HepG2 (cell line): ENCODE results near the gene NCOA6.
A peak's percentile ranks its signal among the peaks of the same experiment; 100 is the strongest.

Experiments used
- FOXK2 ChIP-seq: fragments of 450-650 bp; IDR thresholded peaks from 2 replicates; pipeline ENCODE4 v1.6.1; 2016
- HMG20A ChIP-seq: IDR thresholded peaks from 2 replicates; pipeline ENCODE4 v1.6.1; 2016; ENCODE audit warnings: borderline replicate concordance
- MAFF ChIP-seq: IDR thresholded peaks from 2 replicates; pipeline ENCODE4 v1.6.1; 2011; ENCODE audit warnings: low read depth, low read length, improper control_type of control experiment
- SRF ChIP-seq: IDR thresholded peaks from 2 replicates; pipeline ENCODE4 v1.6.1; 2011; ENCODE audit warnings: mild to moderate bottlenecking, low read depth, low read length, moderate library complexity
- ZNF709 ChIP-seq: sonication (generic); formaldehyde crosslinking; IDR thresholded peaks from 2 replicates; pipeline ENCODE4 v1.5.0; 2020; ENCODE audit warnings: mild to moderate bottlenecking, missing genetic modification reagents
- TF ChIP-seq, protein P1 (sequence below), 2 experiments: sonication (generic) in 1 of 2; formaldehyde crosslinking in 1 of 2; IDR thresholded peaks; 2 replicates each; pipeline versions ENCODE4 v1.6.1 to v1.9.0; 2014 to 2022; ENCODE audit warnings: antibody characterized with exemption in 1 of 2, borderline replicate concordance in 1 of 2, inconsistent platforms in 1 of 2, low read depth in 1 of 2, missing genetic modification reagents in 1 of 2
- TF ChIP-seq, protein P2 (sequence below), 2 experiments: IDR thresholded peaks; 2 replicates each; pipeline ENCODE4 v1.6.1; 2011 to 2012; ENCODE audit warnings: low read length in 2 of 2, borderline replicate concordance in 1 of 2, low read depth in 1 of 2, mild to moderate bottlenecking in 1 of 2, moderate library complexity in 1 of 2
- TF ChIP-seq, protein P3 (sequence below): sonication (generic); formaldehyde crosslinking; IDR thresholded peaks from 2 replicates; pipeline ENCODE4 v1.8.0; 2022; ENCODE audit warnings: mild to moderate bottlenecking, missing genetic modification reagents

DNA sequence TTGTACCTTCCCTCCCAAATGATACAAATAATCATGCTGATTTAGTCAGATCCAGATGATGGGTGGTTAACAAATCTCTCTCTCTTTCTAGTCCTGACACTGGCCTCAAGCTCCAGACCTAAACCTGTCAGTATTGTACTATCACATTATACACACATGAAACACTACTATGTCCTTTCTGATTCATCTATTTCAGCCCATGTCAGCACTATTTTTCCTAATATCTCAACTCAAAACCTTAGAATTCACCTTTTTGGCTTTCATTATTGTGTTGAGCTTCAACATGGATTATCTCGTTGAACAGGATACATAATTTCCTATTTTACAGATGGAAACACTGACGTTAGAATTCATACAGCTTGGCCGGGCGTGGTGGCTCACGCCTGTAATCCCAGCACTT is 152.0 kb downstream of the NCOA6 start:
- no peak for TF ChIP-seq SRF
- TF ChIP-seq, protein P1, sequence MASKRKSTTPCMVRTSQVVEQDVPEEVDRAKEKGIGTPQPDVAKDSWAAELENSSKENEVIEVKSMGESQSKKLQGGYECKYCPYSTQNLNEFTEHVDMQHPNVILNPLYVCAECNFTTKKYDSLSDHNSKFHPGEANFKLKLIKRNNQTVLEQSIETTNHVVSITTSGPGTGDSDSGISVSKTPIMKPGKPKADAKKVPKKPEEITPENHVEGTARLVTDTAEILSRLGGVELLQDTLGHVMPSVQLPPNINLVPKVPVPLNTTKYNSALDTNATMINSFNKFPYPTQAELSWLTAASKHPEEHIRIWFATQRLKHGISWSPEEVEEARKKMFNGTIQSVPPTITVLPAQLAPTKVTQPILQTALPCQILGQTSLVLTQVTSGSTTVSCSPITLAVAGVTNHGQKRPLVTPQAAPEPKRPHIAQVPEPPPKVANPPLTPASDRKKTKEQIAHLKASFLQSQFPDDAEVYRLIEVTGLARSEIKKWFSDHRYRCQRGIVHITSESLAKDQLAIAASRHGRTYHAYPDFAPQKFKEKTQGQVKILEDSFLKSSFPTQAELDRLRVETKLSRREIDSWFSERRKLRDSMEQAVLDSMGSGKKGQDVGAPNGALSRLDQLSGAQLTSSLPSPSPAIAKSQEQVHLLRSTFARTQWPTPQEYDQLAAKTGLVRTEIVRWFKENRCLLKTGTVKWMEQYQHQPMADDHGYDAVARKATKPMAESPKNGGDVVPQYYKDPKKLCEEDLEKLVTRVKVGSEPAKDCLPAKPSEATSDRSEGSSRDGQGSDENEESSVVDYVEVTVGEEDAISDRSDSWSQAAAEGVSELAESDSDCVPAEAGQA (IDR thresholded peaks at IDR 0.05; ENCODE audit: low read depth) = no peak
- TF ChIP-seq, protein P1 (CRISPR knock-in tag; IDR thresholded peaks at IDR 0.05; ENCODE audit: borderline replicate concordance) = no peak
- TF ChIP-seq HMG20A (CRISPR knock-in tag) = no peak
- TF ChIP-seq MAFF = peak; percentile 89
- TF ChIP-seq FOXK2 = no peak
- no peak for TF ChIP-seq ZNF709 (CRISPR knock-in tag)
- TF ChIP-seq, protein P2, sequence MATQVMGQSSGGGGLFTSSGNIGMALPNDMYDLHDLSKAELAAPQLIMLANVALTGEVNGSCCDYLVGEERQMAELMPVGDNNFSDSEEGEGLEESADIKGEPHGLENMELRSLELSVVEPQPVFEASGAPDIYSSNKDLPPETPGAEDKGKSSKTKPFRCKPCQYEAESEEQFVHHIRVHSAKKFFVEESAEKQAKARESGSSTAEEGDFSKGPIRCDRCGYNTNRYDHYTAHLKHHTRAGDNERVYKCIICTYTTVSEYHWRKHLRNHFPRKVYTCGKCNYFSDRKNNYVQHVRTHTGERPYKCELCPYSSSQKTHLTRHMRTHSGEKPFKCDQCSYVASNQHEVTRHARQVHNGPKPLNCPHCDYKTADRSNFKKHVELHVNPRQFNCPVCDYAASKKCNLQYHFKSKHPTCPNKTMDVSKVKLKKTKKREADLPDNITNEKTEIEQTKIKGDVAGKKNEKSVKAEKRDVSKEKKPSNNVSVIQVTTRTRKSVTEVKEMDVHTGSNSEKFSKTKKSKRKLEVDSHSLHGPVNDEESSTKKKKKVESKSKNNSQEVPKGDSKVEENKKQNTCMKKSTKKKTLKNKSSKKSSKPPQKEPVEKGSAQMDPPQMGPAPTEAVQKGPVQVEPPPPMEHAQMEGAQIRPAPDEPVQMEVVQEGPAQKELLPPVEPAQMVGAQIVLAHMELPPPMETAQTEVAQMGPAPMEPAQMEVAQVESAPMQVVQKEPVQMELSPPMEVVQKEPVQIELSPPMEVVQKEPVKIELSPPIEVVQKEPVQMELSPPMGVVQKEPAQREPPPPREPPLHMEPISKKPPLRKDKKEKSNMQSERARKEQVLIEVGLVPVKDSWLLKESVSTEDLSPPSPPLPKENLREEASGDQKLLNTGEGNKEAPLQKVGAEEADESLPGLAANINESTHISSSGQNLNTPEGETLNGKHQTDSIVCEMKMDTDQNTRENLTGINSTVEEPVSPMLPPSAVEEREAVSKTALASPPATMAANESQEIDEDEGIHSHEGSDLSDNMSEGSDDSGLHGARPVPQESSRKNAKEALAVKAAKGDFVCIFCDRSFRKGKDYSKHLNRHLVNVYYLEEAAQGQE (IDR thresholded peaks at IDR 0.05; ENCODE audit: borderline replicate concordance in 1 of 2, low read depth in 1 of 2, low read length in 2 of 2) = no peak
- TF ChIP-seq, protein P3, sequence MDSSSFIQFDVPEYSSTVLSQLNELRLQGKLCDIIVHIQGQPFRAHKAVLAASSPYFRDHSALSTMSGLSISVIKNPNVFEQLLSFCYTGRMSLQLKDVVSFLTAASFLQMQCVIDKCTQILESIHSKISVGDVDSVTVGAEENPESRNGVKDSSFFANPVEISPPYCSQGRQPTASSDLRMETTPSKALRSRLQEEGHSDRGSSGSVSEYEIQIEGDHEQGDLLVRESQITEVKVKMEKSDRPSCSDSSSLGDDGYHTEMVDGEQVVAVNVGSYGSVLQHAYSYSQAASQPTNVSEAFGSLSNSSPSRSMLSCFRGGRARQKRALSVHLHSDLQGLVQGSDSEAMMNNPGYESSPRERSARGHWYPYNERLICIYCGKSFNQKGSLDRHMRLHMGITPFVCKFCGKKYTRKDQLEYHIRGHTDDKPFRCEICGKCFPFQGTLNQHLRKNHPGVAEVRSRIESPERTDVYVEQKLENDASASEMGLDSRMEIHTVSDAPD (CRISPR knock-in tag) = no peak
